ENCODE data around the gene PLSCR5.

GRCh38 chr3:146560678-146561077 is 44.5 kb downstream of the PLSCR5 start:
- no peak for TF ChIP-seq GATA2 (IDR thresholded peaks at IDR 0.05; ENCODE audit: low read depth, low read length)
- no peak for TF ChIP-seq GATA3 (IDR thresholded peaks at IDR 0.05; ENCODE audit: low read depth, low read length)

Data from SH-SY5Y (cell line).